ENCODE data around the gene TNS1.
"Not testable (repeated sequence)": the region's sequence is repeated elsewhere in the genome, so short reads cannot be mapped to it uniquely, and the experiment has no call there.

Gene TNS1

GRCh38 chr2:218040883-218041282 is 38.1 kb upstream of the TNS1 start:
- Histone ChIP-seq H3K4me3 (no peak overlapping the region), H3K9ac (ENCODE audit: insufficient read length) (no peak overlapping the region)
- TF ChIP-seq EZH2 (IDR thresholded peaks at IDR 0.05) (no peak), FOXP2 (optimal IDR thresholded peaks at IDR 0.05; ENCODE audit: control extremely low read depth, extremely low read length, insufficient read depth) (no peak), POLR2AphosphoS5 (IDR thresholded peaks at IDR 0.05; ENCODE audit: borderline replicate concordance, low read depth, low read length) (no peak)

GRCh38 chr2:218039171-218039570 is 36.4 kb upstream of the TNS1 start:
- H3K9ac ChIP-seq (ENCODE audit: insufficient read length), result no peak overlapping the region
- H3K27ac ChIP-seq, result no peak overlapping the region
- TF ChIP-seq POLR2AphosphoS5 (IDR thresholded peaks at IDR 0.05; ENCODE audit: borderline replicate concordance, low read depth, low read length) (no peak), FOXP2 (optimal IDR thresholded peaks at IDR 0.05; ENCODE audit: control extremely low read depth, extremely low read length, insufficient read depth) (no peak), EZH2 (IDR thresholded peaks at IDR 0.05) (no peak)
- DNase-seq (ENCODE audit: low read depth, low spot score), result no peak
- no peak overlapping the region for H3K4me3 ChIP-seq
- no peaks in the 10 kb centered on the region for H3K36me3 ChIP-seq (ENCODE audit: insufficient read depth, low read length)
- H3K9me3 ChIP-seq (ENCODE audit: low read depth, low read length), result no peaks in the 10 kb centered on the region

More at GRCh38 chr2:218040883-218041282, 38.1 kb upstream of the TNS1 start:
- Histone ChIP-seq H3K27ac (no peak overlapping the region), H3K36me3 (ENCODE audit: insufficient read depth, low read length) (no peaks in the 10 kb centered on the region), H3K9me3 (ENCODE audit: low read depth, low read length) (no peaks in the 10 kb centered on the region)
- no peak for DNase-seq (ENCODE audit: low read depth, low spot score)

GRCh38 chr2:218036371-218036770 is 33.6 kb upstream of the TNS1 start:
- H3K27ac ChIP-seq, result no peak overlapping the region
- H3K9ac ChIP-seq (ENCODE audit: insufficient read length), result no peak overlapping the region
- DNase-seq (ENCODE audit: low read depth, low spot score), result no peak
- no peak for TF ChIP-seq POLR2AphosphoS5 (IDR thresholded peaks at IDR 0.05; ENCODE audit: borderline replicate concordance, low read depth, low read length)
- TF ChIP-seq FOXP2 (optimal IDR thresholded peaks at IDR 0.05; ENCODE audit: control extremely low read depth, extremely low read length, insufficient read depth), result no peak
- TF ChIP-seq EZH2 (IDR thresholded peaks at IDR 0.05), result no peak
- H3K9me3 ChIP-seq (ENCODE audit: low read depth, low read length), result no peaks in the 10 kb centered on the region
- no peak overlapping the region for H3K4me3 ChIP-seq
- H3K36me3 ChIP-seq (ENCODE audit: insufficient read depth, low read length), result no peaks in the 10 kb centered on the region

- Histone ChIP-seq H3K9ac (ENCODE audit: insufficient read length) (no peak overlapping the region), H3K36me3 (ENCODE audit: insufficient read depth, low read length) (no peaks in the 10 kb centered on the region), H3K27ac (no peak overlapping the region), H3K4me3 (no peak overlapping the region), H3K9me3 (ENCODE audit: low read depth, low read length) (no peaks in the 10 kb centered on the region)
- DNase-seq (ENCODE audit: low read depth, low spot score), result no peak
- no peak for TF ChIP-seq POLR2AphosphoS5 (IDR thresholded peaks at IDR 0.05; ENCODE audit: borderline replicate concordance, low read depth, low read length)
- TF ChIP-seq EZH2 (IDR thresholded peaks at IDR 0.05), result no peak
- no peak for TF ChIP-seq FOXP2 (optimal IDR thresholded peaks at IDR 0.05; ENCODE audit: control extremely low read depth, extremely low read length, insufficient read depth)
These were observed 32.8 kb upstream of the TNS1 start for GRCh38 chr2:218035463-218036100.

GRCh38 chr2:218034497-218035213 is 31.9 kb upstream of the TNS1 start:
- H3K9me3 ChIP-seq (ENCODE audit: low read depth, low read length); H3K27ac ChIP-seq; H3K36me3 ChIP-seq (ENCODE audit: insufficient read depth, low read length); DNase-seq (ENCODE audit: low read depth, low spot score); H3K4me3 ChIP-seq; H3K9ac ChIP-seq (ENCODE audit: insufficient read length): not testable (repeated sequence)

- H3K9ac ChIP-seq (ENCODE audit: insufficient read length), result no peak overlapping the region
- H3K36me3 ChIP-seq (ENCODE audit: insufficient read depth, low read length), result no peaks in the 10 kb centered on the region
- DNase-seq (ENCODE audit: low read depth, low spot score), result no peak
- H3K4me3 ChIP-seq, result no peak overlapping the region
- no peaks in the 10 kb centered on the region for H3K9me3 ChIP-seq (ENCODE audit: low read depth, low read length)
- H3K27ac ChIP-seq, result no peak overlapping the region
- TF ChIP-seq POLR2AphosphoS5 (IDR thresholded peaks at IDR 0.05; ENCODE audit: borderline replicate concordance, low read depth, low read length), result no peak
- TF ChIP-seq EZH2 (IDR thresholded peaks at IDR 0.05), result no peak
These were observed 31.0 kb upstream of the TNS1 start for GRCh38 chr2:218033590-218034496.

GRCh38 chr2:218033208-218033589 is 30.4 kb upstream of the TNS1 start:
- H3K27ac ChIP-seq, result no peak overlapping the region
- H3K36me3 ChIP-seq (ENCODE audit: insufficient read depth, low read length), result no peaks in the 10 kb centered on the region
- no peak for TF ChIP-seq EZH2 (IDR thresholded peaks at IDR 0.05)
- TF ChIP-seq POLR2AphosphoS5 (IDR thresholded peaks at IDR 0.05; ENCODE audit: borderline replicate concordance, low read depth, low read length), result no peak
- TF ChIP-seq FOXP2 (optimal IDR thresholded peaks at IDR 0.05; ENCODE audit: control extremely low read depth, extremely low read length, insufficient read depth), result no peak
- no peak overlapping the region for H3K4me3 ChIP-seq
- H3K9ac ChIP-seq (ENCODE audit: insufficient read length), result no peak overlapping the region
- no peaks in the 10 kb centered on the region for H3K9me3 ChIP-seq (ENCODE audit: low read depth, low read length)
- DNase-seq (ENCODE audit: low read depth, low spot score), result no peak

- Histone ChIP-seq H3K27ac (no peak overlapping the region; the same call in 1 of the 2 replicates), H3K4me3 (no peak overlapping the region), H3K36me3 (ENCODE audit: insufficient read depth, low read length) (no peaks in the 10 kb centered on the region), H3K9me3 (ENCODE audit: low read depth, low read length) (no peaks in the 10 kb centered on the region), H3K9ac (ENCODE audit: insufficient read length) (no peak overlapping the region)
- TF ChIP-seq EZH2 (IDR thresholded peaks at IDR 0.05), result no peak
- TF ChIP-seq POLR2AphosphoS5 (IDR thresholded peaks at IDR 0.05; ENCODE audit: borderline replicate concordance, low read depth, low read length), result no peak
- no peak for TF ChIP-seq FOXP2 (optimal IDR thresholded peaks at IDR 0.05; ENCODE audit: control extremely low read depth, extremely low read length, insufficient read depth)
- no peak for DNase-seq (ENCODE audit: low read depth, low spot score)
These were observed 29.8 kb upstream of the TNS1 start for GRCh38 chr2:218032336-218033171.

Data from SK-N-MC (cell line).